IPS-11a (cell line): Measurements from ENCODE around the gene GMNN.

Experiments
- H3K4me3 ChIP-seq: one replicate; pipeline ENCODE4 v1.5.1; 2013; ENCODE audit warnings: low read depth, low read length, control low read depth

GMNN gene

DNA sequence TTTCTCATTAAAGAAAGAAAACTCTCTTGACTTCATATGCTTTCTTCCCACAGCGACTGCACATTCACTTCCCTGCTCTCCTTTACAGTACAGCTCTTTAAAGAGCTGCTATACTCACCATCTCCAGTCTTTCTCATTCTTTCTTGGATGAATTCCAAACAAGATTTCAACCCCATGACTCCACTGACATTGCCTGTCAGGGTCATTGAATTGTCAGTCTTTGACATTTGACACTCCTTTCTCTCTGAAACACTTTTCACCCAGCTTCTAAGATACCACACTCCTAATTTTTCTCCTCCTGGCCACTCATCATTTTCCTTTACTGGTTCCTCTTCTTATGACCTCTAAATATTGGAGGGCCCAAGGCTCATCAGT lies 24.8 kb downstream of the GMNN start:
- H3K4me3 ChIP-seq, result no peak overlapping the region

- no peak overlapping the region for H3K4me3 ChIP-seq
Observed at GRCh38 chr6:24802271-24803059, 27.7 kb downstream of the GMNN start.

- no peak overlapping the region for H3K4me3 ChIP-seq
Observed at GRCh38 chr6:24807584-24807983, 32.8 kb downstream of the GMNN start.

DNA sequence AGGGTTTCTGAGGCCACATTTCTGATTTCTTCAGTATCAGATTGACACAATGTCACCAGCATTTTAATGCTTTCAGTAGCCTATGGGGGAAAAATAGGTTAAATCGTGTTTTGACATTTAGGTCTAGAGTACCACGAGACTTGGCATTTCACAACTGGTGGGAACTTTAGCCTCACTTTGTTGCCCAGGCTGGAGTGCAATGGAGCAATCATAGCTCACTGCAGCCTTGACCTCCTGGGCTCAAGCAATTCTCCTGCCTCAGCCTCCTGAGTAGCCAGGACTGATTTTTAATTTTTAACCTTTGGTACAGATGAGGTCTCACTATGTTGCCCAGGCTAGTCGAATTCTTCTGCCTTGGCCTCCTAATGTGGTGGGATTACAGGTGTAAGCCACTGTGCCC lies 35.0 kb downstream of the GMNN start:
- H3K4me3 ChIP-seq, result no peak overlapping the region

GRCh38 chr6:24818346-24818745 lies 43.6 kb downstream of the GMNN start:
- no peak overlapping the region for H3K4me3 ChIP-seq

DNA sequence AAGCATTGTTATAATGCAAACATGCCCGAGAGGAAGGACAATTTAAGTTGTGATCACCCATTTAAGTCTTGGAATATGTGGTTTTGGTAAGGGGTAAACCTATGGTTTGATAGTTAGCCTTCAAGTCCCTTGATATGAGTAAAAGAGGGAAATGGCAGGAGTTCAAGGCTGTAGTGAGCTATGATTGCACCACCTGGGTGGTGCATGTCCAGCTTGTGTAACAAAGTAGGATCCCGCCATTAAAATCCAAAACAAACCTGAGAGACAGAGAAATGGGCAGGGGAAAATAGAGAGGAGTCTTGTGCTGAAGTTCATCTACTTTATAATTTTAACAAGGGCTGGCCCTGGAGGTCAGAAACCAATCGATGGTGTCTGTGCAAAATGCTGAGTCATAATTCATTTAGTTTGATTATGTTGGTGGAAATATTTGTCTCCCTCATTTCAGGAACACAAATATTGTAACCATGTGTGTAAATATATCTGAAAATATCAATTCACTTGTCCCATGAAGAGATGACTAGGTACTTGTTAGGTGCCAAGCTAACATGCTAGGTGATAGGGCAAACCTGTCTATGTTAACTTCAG lies 47.2 kb downstream of the GMNN start:
- H3K4me3 ChIP-seq, result no peak overlapping the region

DNA sequence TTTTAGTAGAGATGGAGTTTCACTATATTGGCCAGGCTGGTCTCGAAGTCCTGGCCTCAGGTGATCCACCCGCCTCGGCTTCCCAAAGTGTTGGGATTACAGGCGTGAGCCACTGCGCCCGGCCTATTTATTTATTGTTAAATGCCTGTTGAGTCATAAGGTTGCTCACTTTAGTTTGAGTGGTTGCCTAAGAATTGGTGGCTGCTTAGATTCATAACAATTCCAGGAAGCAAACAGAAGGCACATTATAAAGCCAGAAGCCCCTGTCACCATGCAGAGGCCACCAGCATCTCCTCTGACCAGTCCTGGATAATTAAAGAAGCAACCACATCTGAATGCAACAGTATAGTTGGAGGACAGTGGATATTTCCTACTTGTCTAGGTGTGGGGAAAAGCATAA lies 48.0 kb downstream of the GMNN start:
- no peak overlapping the region for H3K4me3 ChIP-seq

GRCh38 chr6:24823185-24823584 lies 48.4 kb downstream of the GMNN start:
- no peak overlapping the region for H3K4me3 ChIP-seq

- no peak overlapping the region for H3K4me3 ChIP-seq
Observed at GRCh38 chr6:24824142-24824938, 49.6 kb downstream of the GMNN start.

DNA sequence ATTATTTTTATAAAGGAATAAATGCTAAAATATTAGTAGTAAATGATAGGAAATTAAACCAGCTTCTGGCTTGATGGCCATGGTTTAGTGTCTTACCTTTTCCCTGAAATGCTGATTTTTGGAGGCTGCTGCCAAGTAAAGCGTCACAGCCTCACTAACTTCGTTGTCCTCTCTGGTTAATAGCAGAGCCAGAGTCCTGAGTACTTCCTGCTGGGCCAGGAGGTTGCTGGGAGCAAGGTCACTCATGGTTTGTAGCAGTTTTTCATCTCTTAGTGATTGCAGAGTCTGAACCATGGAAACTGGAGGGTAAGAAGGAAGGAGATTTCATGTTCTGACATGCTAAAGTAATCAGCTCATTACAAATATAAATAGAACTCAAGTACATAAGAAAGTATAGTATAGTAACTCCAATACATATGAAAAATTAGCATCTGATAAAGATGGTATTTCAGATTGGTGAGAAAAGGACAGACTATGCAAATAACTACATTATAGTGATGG lies 50.4 kb downstream of the GMNN start:
- no peak overlapping the region for H3K4me3 ChIP-seq

DNA sequence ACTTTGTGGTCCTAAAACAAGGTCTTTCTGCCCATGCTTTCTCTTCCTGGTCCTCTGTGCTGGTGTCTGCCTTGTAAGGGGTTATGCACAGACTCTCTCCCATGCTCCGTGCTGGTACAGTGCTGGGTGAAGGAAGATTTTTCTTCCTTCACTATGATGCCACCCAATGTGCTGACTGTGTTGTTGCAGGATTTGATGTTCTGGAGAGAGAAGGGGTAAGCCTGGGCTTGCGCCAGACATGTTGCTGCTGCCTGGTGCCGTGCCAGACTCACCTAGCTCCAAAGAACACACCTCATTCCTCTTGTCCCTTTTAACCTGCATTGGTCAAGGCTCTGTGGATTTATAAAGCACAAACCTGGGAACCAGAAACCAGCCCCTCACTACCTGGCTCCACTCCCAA lies 52.4 kb downstream of the GMNN start:
- H3K4me3 ChIP-seq, result no peak overlapping the region

- no peak overlapping the region for H3K4me3 ChIP-seq
Observed at GRCh38 chr6:24827970-24828369, 53.2 kb downstream of the GMNN start.

GRCh38 chr6:24829657-24830056 lies 54.9 kb downstream of the GMNN start:
- no peak overlapping the region for H3K4me3 ChIP-seq

GRCh38 chr6:24831771-24832716 lies 57.3 kb downstream of the GMNN start:
- H3K4me3 ChIP-seq, result no peak overlapping the region

GRCh38 chr6:24832794-24833193 lies 58.1 kb downstream of the GMNN start:
- H3K4me3 ChIP-seq, result no peak overlapping the region

- H3K4me3 ChIP-seq, result no peak overlapping the region
Observed at GRCh38 chr6:24833711-24834386, 59.1 kb downstream of the GMNN start.
